Stimulated activated CD4-positive, alpha-beta T cell treated with anti-CD3 and anti-CD28 coated beads, Interleukin-4, amount 100 ng/mL, for 48 hours (primary cell): ENCODE measurements around the gene CCDC148.
"Not testable (repeated sequence)": the region's sequence is repeated elsewhere in the genome, so short reads cannot be mapped to it uniquely, and the experiment has no call there.

Experiments used
- DNase-seq, 2 donors: peaks; one replicate each; pipeline ENCODE4 v3.0.0-alpha.2; 2020; ENCODE audit warnings: low read depth in 2 of 2

Gene CCDC148

GRCh38 chr2:158291544-158292180, 164.9 kb downstream of the CCDC148 start:
- no peak for DNase-seq

GRCh38 chr2:158290225-158290624, 166.3 kb downstream of the CCDC148 start:
- no peak for DNase-seq

- no peak for DNase-seq
Measured at GRCh38 chr2:158276619-158277471, 179.7 kb downstream of the CCDC148 start.

GRCh38 chr2:158273791-158274190, 182.8 kb downstream of the CCDC148 start:
- no peak for DNase-seq

- no peak for DNase-seq
Measured at GRCh38 chr2:158270536-158270935, 186.0 kb downstream of the CCDC148 start.

GRCh38 chr2:158269143-158269542, 187.4 kb downstream of the CCDC148 start:
- no peak for DNase-seq

- DNase-seq, result no peak
Measured at GRCh38 chr2:158266111-158266510, 190.4 kb downstream of the CCDC148 start.

- no peak for DNase-seq
Measured at GRCh38 chr2:158255257-158255656, 201.3 kb downstream of the CCDC148 start.

- DNase-seq, result no peak
Measured at GRCh38 chr2:158253170-158253569, 203.4 kb downstream of the CCDC148 start.

GRCh38 chr2:158251356-158251755, 205.2 kb downstream of the CCDC148 start:
- no peak for DNase-seq

- DNase-seq, result no peak
Measured at GRCh38 chr2:158243392-158243791, 213.2 kb downstream of the CCDC148 start.

GRCh38 chr2:158242280-158242679, 214.3 kb downstream of the CCDC148 start:
- DNase-seq, result no peak

GRCh38 chr2:158240975-158241374, 215.6 kb downstream of the CCDC148 start:
- no peak for DNase-seq

- DNase-seq, result no peak
Measured at GRCh38 chr2:158239271-158239670, 217.3 kb downstream of the CCDC148 start.

GRCh38 chr2:158234497-158234896, 222.1 kb downstream of the CCDC148 start:
- DNase-seq, result no peak

- no peak for DNase-seq
Measured at GRCh38 chr2:158232476-158232875, 224.1 kb downstream of the CCDC148 start.

GRCh38 chr2:158228943-158229508, 227.5 kb downstream of the CCDC148 start:
- no peak for DNase-seq

GRCh38 chr2:158223066-158223465, 233.5 kb downstream of the CCDC148 start:
- DNase-seq, result not testable (repeated sequence)

- no peak for DNase-seq
Measured at GRCh38 chr2:158221063-158222020, 235.2 kb downstream of the CCDC148 start.

GRCh38 chr2:158217593-158217992, 239.0 kb downstream of the CCDC148 start:
- DNase-seq, result no peak

- no peak for DNase-seq
Measured at GRCh38 chr2:158214431-158214830, 242.1 kb downstream of the CCDC148 start.

- DNase-seq, result no peak
Measured at GRCh38 chr2:158213773-158214172, 242.8 kb downstream of the CCDC148 start.
